ENCODE results near the gene PCNT. TPM values are rescaled to one million over a fixed set of nuclear protein-coding genes. Genes with fewer than 3 reads are reported as not detected.

The PCNT gene
- total RNA-seq: 10 to 100 TPM; 24.0 to 30.5 TPM
- long read RNA-seq, donor 1, partial matches to known transcripts: 2 of 5 reads
- long read RNA-seq, donor 1, other reads (novel, unspliced or antisense): 3 of 5 reads
- long read RNA-seq, donor 2, partial matches to known transcripts: 70 of 82 reads
- long read RNA-seq, donor 2, other reads (novel, unspliced or antisense): 12 of 82 reads

- DNase-seq (ENCODE audit: low spot score): peak; percentile 100
- intact Hi-C loops (cut with DNase I): no loop called here
Measured at GRCh38 chr21:46323710-46324389, at the start of gene PCNT, which contains the start of gene C21orf58. PCNT (plus strand) TSS chr21:46324156; CDS start chr21:46324229, 73 bp downstream. C21orf58 (minus strand) TSS chr21:46323870; CDS start chr21:46322738, 1,132 bp downstream.

GRCh38 chr21:46274797-46275390 is 49.1 kb upstream of the PCNT start:
- intact Hi-C loops (cut with DNase I): no loop called here

GRCh38 chr21:46284077-46284644 is 39.8 kb upstream of the PCNT start:
- DNase-seq (ENCODE audit: low spot score): no peak
- intact Hi-C loops (cut with DNase I): loop anchor here (10.0 kb wide), 2 partner anchors 109 to 339 kb away; no protein-coding TSS in a partner anchor

More at GRCh38 chr21:46274797-46275390, 49.1 kb upstream of the PCNT start:
- no peak for DNase-seq (ENCODE audit: low spot score)

GRCh38 chr21:46284733-46285132 is 39.2 kb upstream of the PCNT start:
- intact Hi-C loops (cut with DNase I): loop anchor here (10.0 kb wide), 2 partner anchors 110 to 340 kb away; no protein-coding TSS in a partner anchor
- no peak for DNase-seq (ENCODE audit: low spot score)

- DNase-seq (ENCODE audit: low spot score): no peak
- intact Hi-C loops (cut with DNase I): loop anchor here (10.0 kb wide), 2 partner anchors 110 to 340 kb away; no protein-coding TSS in a partner anchor
Measured at GRCh38 chr21:46285206-46285661, 38.7 kb upstream of the PCNT start, which contains the start of gene MCM3AP. MCM3AP (minus strand) TSS chr21:46285611; CDS start chr21:46285286, 325 bp downstream.

GRCh38 chr21:46285761-46286647 is 38.0 kb upstream of the PCNT start, which contains the start of gene YBEY:
YBEY (plus strand) TSS chr21:46286342; CDS start chr21:46286914, 572 bp downstream.
- intact Hi-C loops (cut with DNase I): loop anchor here (10.0 kb wide), 2 partner anchors 111 to 341 kb away; no protein-coding TSS in a partner anchor
- DNase-seq (ENCODE audit: low spot score): peak; percentile 97

GRCh38 chr21:46286648-46287002 is 37.3 kb upstream of the PCNT start:
- DNase-seq (ENCODE audit: low spot score): no peak
- intact Hi-C loops (cut with DNase I): loop anchor here (10.0 kb wide), 2 partner anchors 112 to 342 kb away; no protein-coding TSS in a partner anchor

GRCh38 chr21:46287541-46287940 is 36.4 kb upstream of the PCNT start:
- DNase-seq (ENCODE audit: low spot score): no peak
- intact Hi-C loops (cut with DNase I): loop anchor here (10.0 kb wide), 2 partner anchors 113 to 343 kb away; no protein-coding TSS in a partner anchor

- intact Hi-C loops (cut with DNase I): loop anchor here (10.0 kb wide), 2 partner anchors 115 to 345 kb away; no protein-coding TSS in a partner anchor
- DNase-seq (ENCODE audit: low spot score): no peak
Measured at GRCh38 chr21:46289655-46290179, 34.2 kb upstream of the PCNT start.

- intact Hi-C loops (cut with DNase I): no loop called here
- no peak for DNase-seq (ENCODE audit: low spot score)
Measured at GRCh38 chr21:46291561-46291960, 32.4 kb upstream of the PCNT start.

- intact Hi-C loops (cut with DNase I): no loop called here
Measured at GRCh38 chr21:46294647-46295176, 29.2 kb upstream of the PCNT start.

GRCh38 chr21:46295177-46295770 is 28.7 kb upstream of the PCNT start:
- no peak for DNase-seq (ENCODE audit: low spot score)
- intact Hi-C loops (cut with DNase I): no loop called here

More at GRCh38 chr21:46294647-46295176, 29.2 kb upstream of the PCNT start:
- no peak for DNase-seq (ENCODE audit: low spot score)

- intact Hi-C loops (cut with DNase I): no loop called here
- DNase-seq (ENCODE audit: low spot score): no peak
Measured at GRCh38 chr21:46295996-46296752, 27.8 kb upstream of the PCNT start.

- intact Hi-C loops (cut with DNase I): no loop called here
- no peak for DNase-seq (ENCODE audit: low spot score)
Measured at GRCh38 chr21:46297338-46298271, 26.4 kb upstream of the PCNT start.

- no peak for DNase-seq (ENCODE audit: low spot score)
- intact Hi-C loops (cut with DNase I): no loop called here
Measured at GRCh38 chr21:46299167-46299566, 24.8 kb upstream of the PCNT start.

- DNase-seq (ENCODE audit: low spot score): no peak
- intact Hi-C loops (cut with DNase I): no loop called here
Measured at GRCh38 chr21:46301759-46302158, 22.2 kb upstream of the PCNT start.

Measured in posterior vena cava (tissue), 2 donors.